Stimulated activated CD4-positive, alpha-beta T cell treated with anti-CD3 and anti-CD28 coated beads, Interleukin-1b, Interleukin-23, amount 100 ng/mL, for 24 hours (primary cell): ENCODE results near the gene SIM2.

Source experiments
- DNase-seq, 4 experiments: peaks; one replicate each; pipeline ENCODE4 v3.0.0-alpha.2; 2020; ENCODE audit warnings: low read depth in 4 of 4, low spot score in 1 of 4

Gene SIM2

GRCh38 chr21:36798491-36798890 is 99.6 kb downstream of the SIM2 start:
- no peak for DNase-seq
